Germinal center (tissue), 1 donor: ENCODE data around the gene HLA-E.
A peak's percentile ranks its signal among the peaks of the same experiment; 100 is the strongest.
"Not testable (repeated sequence)": the region's sequence is repeated elsewhere in the genome, so short reads cannot be mapped to it uniquely, and the experiment has no call there.

Experiments used
- DNase-seq: peaks from one replicate; pipeline ENCODE4 v3.0.0; 2012; ENCODE audit warnings: mixed read lengths, low spot score

Gene HLA-E

DNA sequence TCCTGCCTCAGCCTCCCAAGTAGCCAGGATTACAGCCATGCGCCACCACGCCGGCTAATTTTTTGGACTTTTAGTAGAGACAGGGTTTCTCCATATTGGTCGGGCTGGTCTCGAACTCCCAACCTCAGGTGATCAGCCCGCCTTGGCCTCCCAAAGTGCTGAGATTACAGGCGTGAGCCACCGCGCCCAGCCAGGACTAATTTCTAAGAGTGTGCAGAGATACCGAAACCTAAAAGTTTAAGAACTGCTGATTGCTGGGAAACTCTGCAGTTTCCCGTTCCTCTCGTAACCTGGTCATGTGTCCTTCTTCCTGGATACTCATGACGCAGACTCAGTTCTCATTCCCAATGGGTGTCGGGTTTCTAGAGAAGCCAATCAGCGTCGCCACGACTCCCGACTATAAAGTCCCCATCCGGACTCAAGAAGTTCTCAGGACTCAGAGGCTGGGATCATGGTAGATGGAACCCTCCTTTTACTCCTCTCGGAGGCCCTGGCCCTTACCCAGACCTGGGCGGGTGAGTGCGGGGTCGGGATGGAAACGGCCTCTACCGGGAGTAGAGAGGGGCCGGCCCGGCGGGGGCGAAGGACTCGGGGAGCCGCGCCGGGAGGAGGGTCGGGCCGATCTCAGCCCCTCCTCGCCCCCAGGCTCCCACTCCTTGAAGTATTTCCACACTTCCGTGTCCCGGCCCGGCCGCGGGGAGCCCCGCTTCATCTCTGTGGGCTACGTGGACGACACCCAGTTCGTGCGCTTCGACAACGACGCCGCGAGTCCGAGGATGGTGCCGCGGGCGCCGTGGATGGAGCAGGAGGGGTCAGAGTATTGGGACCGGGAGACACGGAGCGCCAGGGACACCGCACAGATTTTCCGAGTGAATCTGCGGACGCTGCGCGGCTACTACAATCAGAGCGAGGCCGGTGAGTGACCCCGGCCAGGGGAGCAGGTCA is at the start of gene HLA-E:
Gene HLA-E, plus strand, starts transcription at position 429 of the 945 bp plus-strand sequence. Its CDS starts 23 bp downstream, at position 452.
- DNase-seq: peak; percentile 91

DNA sequence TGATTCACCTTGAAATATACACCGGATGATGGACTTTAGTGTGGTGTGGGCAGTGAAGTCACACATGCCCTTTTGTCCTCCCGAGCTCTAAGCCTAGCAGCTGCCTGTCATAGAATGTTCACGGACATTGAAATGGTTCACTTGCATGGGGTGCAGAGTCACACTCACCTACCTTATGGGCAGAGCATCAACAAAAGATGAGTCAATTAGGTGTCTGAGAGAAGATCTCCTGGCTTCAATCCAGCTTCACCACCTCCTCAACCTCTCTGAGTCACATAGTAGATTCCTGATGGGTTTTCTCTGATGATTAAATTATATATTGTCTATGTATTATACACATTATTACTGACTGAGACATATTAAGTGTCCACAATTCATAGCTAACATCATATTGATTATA is 48.1 kb upstream of the HLA-E start:
- DNase-seq: no peak

DNA sequence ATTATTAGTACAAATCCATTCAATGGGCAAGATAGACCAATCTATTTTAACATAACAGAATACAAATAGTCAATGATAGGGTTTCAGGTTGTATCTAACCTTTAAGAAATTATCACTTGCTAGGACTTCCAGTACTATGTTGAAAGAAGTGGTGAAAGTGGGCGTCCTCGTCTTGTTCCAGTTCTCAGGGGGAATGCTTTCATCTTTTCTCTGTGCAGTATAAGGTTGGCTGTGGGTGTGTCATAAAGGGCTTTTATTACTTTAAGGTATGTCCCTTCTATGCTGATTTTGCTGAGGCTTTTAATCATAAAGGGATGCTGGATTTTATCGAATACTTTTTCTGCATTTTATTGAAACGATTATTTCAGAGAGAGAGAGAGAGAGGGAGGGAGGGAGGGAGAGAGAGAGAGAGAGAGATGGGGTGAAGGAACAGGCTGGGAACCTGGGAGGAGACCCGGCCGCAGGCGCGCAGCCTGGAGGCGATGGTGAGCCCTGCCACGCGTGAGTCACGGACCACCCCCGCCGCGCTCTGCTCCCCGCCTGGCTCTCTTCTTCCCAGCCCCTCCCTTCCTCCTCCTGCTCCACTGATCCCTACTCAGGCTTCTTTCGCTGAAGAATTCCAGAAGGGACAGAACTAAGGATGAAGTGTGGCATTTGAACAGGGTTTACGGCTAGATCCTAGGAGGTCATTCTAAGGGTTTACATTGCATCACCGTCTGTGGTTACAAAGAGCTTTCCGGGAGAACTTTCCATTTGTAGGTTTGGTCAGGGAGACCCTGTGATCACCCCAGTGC is 45.5 kb upstream of the HLA-E start:
- DNase-seq: no peak

DNA sequence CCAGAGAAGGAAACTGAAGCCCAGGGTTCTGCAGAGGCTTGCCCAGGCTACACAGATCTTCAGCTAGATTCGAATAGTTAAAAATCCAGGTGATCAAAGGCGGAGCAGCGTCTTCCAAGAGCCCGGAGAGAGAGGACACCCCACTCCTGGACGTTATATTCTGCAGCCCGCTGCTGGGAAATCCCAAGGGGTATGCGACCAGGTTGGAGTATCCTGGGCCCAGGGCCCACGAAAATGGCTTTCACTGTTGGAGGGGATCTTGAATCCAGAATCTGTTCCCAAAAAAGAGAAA is 44.9 kb upstream of the HLA-E start:
- DNase-seq: no peak

DNA sequence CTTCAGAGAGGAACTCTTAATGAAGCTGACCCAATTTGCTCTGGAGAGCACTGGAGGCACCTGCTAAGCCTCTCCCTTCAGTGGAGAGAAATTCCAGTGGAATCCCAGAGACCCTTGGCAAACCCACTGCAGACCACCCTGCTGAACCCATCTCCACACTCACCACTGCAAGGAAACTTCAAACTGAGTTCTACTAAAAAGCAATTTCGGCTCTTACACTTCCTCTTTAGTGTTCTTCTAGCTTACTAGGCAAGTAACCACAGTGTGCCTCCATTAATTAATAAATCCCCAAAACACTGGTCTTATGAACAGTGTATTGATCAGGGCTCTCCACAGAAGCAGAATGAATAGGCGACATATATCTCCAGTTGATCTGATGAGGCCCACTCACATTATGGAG is 43.0 kb upstream of the HLA-E start:
- no peak for DNase-seq

DNA sequence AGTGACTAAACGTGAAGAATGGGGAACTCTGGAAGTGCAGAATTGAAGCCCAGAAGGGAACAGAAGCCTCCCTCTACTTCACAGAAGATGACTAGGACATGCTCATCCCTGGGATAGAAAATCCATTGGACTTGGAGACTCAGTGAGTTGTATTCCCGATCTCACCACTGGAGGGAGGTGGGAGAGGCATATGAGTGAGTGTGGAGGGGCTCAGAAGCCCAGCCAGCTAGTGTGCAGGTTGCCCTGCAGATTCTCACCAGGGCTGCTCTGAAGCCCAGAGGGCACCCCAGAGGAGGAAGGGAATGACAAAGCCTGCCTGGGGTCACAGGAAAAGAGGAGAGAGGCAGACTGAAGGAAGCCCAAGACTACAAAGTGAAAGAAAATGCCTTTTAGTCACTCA is 42.1 kb upstream of the HLA-E start:
- DNase-seq: no peak

DNA sequence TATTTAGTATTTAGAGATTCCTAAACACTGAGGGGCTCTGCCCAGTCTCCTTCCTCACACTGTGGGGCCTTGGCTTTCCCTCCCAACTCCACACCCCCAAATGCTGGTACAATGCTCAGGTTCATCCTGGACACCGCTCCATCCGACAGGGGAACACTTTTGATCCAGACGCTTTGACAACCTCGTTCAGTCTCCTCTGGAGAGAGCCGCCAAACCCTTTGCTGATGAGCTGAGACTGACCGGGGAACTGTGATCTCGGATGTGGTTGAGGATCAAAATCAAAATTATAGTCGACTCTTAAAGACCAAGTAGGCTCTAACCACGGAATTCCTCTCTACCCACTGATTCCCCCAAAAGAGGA is 38.8 kb upstream of the HLA-E start:
- no peak for DNase-seq

DNA sequence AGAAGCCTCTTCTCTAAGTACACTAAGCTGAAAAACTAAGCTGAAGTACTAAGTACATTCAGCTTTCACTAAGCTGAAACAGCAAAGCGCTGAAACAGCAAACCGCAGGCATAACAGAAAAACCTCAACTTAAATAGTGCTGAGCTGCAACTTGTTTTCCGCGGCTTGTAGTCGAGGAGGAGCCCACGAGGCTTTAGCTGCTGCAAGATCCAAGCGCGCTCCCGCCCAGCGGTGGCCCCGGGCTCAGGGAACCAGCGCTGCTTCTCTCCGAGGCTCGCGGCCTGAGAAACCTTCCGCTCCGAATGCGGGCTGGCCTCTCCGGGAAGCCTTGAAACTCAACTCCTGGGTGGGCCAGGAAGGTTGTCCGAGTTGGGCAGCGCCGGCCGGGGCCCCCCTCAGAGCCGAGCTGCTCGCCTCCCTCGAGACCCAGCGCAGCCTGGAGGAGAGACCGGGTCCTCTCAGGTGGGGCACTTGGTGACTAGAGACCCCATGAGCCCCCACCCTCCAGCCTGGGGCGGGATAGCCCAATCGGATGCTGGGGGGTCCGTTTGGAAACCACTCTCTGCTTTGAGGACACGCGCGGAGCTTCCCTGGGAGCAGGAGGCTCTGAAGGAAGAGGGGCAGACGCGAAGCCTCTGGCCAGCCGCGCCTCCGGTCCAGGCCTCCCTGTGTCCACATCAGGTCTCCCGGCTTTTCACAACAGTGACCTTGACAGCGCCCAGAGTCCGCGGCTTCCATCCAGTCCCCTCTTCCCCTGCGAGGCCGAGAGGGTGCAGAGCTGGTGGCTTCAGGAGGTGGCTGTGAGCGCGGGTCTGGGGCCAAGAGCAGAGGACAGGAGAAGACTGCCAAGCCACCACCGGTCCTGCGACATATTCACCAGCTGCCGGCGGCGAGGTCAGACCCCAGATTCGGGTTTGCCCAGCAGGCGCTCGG is 38.1 kb upstream of the HLA-E start:
- peak; percentile 27 for DNase-seq

DNA sequence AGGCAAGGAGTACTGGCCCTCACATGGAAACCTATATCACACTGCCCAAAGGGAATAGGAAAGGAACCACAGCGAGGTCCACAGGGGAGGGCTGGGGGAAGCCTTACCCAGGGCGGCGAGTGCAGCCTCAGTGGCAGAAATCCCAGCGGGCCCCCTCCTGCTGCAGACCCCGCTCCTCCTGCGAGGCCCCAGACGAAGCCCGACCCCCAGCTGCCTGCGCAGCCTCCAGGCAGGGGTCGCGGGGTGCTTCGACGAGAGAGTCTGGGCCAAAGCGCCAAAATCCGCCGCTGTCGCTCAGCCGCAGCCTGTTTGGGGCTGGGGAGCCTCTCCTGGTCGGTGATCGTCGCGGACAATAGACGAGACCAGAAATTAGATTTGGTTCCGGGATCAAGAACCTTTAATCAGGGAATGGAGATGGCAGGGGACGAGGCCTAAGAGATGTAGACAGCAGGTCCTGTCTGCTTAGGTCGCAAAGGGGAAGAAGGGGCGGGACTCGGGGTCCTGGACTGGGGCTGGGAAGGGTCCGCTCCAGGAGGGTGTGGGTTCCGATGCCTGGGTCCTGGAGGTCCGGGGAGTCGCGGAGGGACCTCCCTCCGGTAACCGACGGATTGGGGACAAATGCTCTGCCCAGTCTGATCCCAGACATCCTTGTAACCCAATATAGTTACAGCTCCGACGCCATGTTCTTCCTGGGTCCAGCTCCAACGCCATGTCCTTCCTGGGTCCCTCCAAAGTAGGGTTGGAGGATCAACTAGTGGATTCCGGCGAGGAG is 36.4 kb upstream of the HLA-E start:
- no peak for DNase-seq

DNA sequence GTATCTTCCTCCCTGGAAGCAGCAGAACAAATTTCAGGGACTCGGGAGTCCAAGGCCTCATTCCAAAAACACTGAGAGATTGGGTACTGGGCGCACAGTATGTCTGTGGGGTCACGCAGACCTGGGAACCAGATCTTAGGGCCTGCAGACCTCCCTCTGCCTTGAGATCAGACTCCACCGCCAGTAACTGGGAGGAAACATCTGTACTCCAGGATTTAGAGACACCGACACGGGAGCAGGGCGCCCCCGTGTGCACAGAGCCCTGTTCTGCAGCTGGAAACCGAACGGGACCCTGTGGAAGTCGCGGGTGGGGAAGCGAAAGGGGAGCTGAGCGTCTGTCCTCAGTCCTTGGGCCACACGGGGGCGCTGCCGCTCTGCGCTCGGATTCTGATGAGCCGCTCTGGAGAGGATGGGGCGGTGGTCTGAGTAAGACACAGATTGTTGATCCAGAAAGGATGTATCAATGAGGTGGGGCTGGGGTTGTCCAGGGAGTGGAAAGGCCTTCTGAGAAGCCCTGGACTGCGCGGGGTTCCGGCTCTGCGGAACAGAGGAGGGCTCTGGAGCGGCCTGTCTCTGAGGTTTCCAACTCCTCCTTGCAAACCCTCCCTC is 35.7 kb upstream of the HLA-E start:
- peak; percentile 93 for DNase-seq

DNA sequence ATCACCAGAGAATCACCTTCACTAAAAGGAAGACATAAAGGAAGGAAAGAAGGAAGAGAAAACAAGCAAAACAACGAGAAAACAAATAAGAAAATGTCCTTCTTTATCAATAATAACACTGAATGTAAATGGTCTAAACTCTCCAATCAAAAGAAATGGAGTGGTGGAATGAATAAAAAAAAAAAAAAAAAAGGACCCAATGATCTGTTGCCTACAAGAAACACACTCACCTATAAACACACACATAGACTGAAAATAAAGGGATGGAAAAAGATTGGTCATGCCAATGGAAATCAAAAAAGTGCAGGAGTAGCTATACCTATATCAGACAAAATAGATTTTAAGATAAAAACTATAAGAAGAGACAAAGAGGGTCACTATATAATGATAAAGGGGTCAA is 30.2 kb upstream of the HLA-E start:
- DNase-seq: no peak

DNA sequence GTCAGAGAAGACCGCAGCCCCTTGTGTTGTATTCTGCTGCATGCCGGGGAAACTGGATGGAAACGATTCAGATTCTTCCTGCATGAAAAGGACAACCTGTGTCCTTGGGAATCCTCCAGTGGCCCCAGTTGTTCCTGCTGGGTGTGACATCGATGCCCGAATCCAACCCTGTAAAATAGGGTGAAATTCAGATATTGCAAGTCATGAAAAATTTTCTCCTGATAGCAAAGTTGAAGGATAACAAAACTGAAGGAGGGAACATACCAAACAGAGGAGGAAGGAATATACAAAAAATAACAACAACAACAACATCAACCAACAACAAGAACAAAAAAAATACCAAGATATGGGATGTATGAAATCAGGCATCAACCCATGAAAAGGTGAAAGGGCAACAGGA is 28.3 kb upstream of the HLA-E start:
- DNase-seq: no peak

DNA sequence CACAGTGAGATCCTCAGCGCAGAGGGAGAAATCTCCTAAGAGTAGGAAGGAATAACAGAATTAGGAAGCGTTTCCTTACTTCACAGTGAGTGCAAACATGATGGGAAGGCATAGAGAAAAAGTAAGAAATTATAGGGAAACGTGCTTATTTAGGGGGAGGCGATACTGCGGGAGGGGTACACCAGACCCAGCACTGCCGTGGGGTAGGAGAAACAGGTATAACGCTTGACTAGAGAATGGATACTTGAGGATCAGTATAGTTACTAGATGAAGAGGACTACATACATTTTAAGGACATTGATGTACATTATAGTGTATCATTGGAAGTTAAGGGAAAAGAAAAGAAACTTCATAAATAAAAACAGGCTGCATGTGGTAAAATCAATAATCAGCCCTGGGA is 26.8 kb upstream of the HLA-E start:
- no peak for DNase-seq

DNA sequence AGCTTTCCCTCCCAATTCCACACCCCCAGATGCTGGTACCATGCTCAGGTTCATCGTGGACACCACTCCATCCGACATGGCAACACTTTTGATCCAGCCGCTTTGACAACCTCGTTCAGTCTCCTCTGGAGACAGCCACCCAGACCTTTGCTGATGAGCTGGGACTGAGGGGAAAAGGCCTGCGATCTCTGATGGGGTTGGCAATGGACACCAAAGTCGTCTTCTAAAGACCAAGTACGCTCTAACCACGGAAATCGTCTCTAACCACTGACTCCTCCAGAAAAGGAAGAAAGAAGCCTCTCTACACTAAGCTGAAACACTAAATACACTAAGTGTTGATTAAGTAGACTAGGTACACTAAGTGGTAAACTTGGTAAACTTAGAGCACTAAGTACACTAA is 26.1 kb upstream of the HLA-E start:
- DNase-seq: no peak

DNA sequence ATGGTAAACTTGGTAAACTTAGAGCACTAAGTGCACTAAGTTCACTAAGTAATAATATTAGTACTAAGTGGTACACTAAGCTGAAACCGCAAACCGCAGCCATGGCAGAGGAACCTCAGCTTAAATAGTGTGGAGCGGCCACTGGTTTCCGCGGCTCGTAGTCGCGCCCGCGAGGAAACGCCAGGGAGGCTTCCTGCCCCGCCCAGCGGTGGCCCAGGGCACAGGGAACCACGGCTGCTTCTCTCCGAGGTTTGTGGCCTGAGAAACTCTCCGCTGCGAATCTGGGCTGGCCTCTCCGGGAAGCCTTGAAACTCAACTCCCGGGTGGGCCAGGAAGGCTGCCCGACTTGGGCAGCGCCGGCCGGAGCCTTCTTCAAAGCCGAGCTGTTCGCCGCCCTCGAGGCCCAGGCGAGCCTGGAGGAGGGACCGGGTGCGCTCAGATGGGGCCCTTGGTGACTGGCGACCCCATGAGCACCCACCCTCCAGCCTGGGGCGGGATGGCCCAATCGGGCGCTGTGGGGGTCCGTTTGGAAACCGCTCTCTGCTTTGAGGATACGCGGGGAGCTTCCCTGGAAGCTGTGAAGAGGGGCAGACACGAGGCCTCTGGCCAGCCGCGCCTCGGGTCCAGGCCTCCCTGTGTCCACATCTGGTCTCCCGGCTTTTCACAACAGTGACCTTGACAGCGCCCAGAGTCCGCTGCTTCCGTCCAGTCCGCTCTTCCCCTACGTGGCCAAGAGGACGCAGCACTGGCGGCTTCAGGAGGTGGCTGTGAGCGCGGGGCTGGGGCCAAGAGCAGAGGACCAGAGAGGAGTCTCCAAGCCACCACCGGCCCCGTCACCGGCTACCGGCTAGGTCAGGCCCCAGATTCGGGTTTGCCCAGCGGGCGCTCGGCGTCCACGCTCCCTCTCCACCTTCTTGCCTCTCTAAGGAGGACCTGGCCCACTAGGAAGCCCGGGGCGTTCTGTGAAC is 25.4 kb upstream of the HLA-E start:
- DNase-seq: no peak

DNA sequence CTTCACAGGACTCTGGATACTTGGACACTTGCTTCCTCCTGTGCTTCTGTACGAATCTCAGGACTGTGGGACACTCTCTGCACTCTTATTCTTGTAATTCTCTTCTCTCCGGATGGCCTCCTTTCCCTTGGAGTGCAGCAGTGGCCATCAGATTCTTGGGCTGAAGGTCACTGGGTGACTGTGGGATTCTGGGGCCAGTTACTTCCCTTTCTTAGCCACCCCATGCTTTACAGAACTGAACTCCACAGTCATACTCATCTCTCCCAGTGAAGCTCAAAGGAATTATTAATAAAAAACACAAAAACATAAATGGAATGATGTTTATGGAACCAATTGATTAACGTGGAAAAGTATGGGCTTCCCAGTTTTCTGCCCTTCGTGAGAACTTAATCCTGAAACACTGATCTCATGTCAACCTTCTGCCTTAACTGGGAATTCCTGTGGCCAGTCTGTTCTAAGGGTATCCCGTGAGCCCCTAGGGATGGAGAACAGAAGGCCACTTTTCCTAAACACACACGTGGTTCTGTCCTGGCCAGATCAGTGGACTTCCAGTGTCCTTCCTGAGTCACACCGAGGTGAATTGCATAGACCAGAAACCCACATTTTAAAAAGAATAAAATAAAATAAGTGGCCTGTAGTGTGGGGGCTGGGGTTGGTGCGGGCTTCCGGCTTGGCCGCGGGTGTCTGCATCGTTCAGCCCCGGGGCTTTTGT is 23.6 kb upstream of the HLA-E start:
- DNase-seq: no peak

DNA sequence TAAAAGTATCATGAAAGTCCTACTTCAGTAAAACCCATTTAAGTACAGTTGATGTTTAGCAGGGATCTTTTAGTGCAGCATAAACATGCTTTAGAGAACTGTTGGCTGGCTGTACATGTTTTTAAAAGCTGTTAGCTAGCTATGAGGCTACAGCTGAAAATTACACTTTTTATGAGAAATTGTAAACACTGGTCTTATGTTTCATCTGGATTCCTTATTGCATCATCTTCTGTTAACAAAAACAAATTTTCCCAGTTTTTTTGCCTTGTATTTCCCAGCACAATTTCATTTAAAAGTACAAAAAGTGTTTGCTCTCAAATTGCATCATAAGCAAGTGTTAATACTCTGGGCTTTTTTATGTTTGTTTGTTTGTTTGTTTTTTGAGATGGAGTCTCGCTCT is 18.3 kb upstream of the HLA-E start:
- DNase-seq: no peak

DNA sequence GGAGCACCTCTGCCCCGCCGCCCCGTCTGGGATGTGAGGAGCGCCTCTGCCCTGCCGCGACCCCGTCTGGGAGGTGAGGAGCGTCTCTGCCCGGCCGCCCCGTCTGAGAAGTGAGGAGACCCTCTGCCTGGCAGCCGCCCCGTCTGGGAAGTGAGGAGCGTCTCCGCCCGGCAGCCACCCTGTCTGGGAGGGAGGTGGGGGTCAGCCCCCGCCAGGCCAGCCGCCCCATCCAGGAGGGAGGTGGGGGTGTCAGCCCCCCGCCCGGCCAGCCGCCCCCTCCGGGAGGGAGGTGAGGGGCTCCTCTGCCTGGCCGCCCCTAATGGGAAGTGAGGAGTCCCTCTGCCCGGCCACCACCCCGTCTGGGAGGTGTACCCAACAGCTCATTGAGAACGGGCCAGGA is 14.2 kb upstream of the HLA-E start:
- not testable (repeated sequence) for DNase-seq

DNA sequence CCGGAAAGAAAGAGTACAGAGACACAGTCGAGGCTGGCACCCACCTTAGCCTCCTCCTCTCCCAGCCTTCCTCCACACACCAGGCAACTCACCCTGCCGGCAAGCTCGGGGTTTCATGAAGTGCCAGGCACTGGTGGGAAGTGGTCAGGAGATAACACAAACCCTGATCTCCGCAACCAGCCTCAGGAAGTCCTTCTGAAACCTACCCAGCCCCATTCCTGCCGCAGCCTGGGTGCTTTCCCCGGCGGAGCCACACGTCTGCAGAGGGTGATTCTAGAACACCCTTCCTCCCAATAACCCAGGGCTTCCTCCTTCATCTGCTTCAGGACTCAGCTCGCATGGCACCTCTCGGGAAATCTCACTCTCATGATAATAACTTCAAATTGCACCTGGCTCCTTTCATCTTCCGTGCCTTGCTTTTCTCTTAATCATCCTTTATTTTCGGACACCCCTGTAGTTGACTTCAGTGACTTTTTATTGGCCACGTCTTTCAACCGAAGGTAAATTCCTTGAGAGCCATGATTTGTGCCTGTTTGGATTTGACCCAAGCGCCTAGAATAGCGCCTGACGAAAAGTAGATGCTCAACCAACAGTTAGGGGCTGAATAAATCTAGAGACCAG is 8.7 kb upstream of the HLA-E start:
- no peak for DNase-seq
